ENCODE data around the gene UGT2A3. TPM values are rescaled to one million over a fixed set of nuclear protein-coding genes. Genes with fewer than 3 reads are reported as not detected.

Gene UGT2A3
- total and polyA plus RNA-seq, 2 of the 8 experiments (the other 6 are each of a cell fraction or from before 2014, with no cell fraction given) = not detected

DNA sequence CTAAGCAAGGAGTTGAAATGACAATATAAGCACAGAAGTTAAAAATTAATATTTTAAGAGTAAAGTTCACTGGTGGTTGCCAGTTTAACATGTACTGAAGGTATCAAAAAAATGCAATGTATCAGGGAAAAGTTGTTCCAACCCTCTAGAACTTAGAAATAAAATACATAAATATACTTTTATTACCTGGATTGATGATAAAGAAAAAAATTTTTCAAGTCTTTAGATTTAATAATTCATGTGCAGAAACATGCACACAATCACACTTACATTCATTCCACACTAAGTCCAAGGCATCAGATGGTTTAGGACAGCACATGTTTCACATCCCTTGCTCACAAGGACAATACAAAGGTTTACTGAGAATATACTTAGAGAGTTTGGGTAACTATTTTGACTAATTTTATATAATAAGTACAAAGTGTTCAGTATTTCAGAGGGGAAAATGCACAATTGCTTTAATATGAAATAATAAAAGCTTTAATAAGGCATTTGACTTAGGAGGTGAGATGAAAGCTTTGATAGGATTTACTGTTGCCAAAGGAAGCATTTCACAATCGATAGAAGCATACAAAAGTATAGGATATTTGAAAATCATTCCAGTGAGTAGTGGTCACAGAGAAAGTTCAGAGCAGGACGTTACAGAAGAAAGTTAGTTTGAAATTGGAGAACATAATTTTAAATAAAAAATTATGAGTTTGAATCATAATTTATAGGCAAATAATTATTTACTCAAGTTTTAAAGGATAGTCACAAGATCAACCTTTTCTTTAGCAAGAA lies 392 bp upstream of the UGT2A3 start (continued):
- no peak for TF ChIP-seq KDM5A (IDR thresholded peaks at IDR 0.05; ENCODE audit: low read length)
- TF ChIP-seq TBP (IDR thresholded peaks at IDR 0.05; ENCODE audit: low read depth, low read length) = no peak
- TF ChIP-seq EZH2 (IDR thresholded peaks at IDR 0.05; ENCODE audit: low read depth, low read length, severe bottlenecking) = no peak
- no peak for TF ChIP-seq SP1 (IDR thresholded peaks at IDR 0.05; ENCODE audit: low read depth, low read length)
- TF ChIP-seq JUND (IDR thresholded peaks at IDR 0.05; ENCODE audit: low read length) = no peak
- TF ChIP-seq BRCA1 (IDR thresholded peaks at IDR 0.05; ENCODE audit: low read depth, low read length) = no peak
- no peak for TF ChIP-seq RNF2 (IDR thresholded peaks at IDR 0.05; ENCODE audit: borderline replicate concordance, low read depth, low read length, missing control alignments, poor library complexity, severe bottlenecking)
- TF ChIP-seq SRF (IDR thresholded peaks at IDR 0.05; ENCODE audit: low read depth, low read length) = no peak
